Right atrium auricular region (tissue), 2 donors: ENCODE data around the gene OR2A25. TPM values are rescaled to one million over a fixed set of nuclear protein-coding genes. Genes with fewer than 3 reads are reported as not detected.

Experiments used
- DNase-seq: peaks from one replicate; pipeline ENCODE4 v3.0.0-alpha.2; 2019; ENCODE audit warnings: low spot score
- H3K27ac ChIP-seq, 2 donors: fragments of 200-600 bp; sonication (generic); 1 replicate in 1 of 2; 2 replicates in 1 of 2; pipeline ENCODE4 v1.5.1; 2016 to 2019
- H3K27me3 ChIP-seq, 2 donors: fragments of 200-600 bp; sonication (generic); one replicate each; pipeline versions ENCODE4 v1.5.1 to v1.6.0; 2017 to 2019
- H3K36me3 ChIP-seq: fragments of 200-600 bp; sonication (generic); one replicate; pipeline ENCODE4 v1.5.1; 2016
- H3K4me1 ChIP-seq, 2 donors: fragments of 200-600 bp; sonication (generic); one replicate each; pipeline versions ENCODE4 v1.5.1 to v1.6.0; 2017 to 2019
- H3K4me3 ChIP-seq, 2 donors: fragments of 200-600 bp; sonication (generic); 1 replicate in 1 of 2; 2 replicates in 1 of 2; pipeline ENCODE4 v1.5.1; 2017 to 2019; ENCODE audit warnings: mild to moderate bottlenecking in 1 of 2, moderate library complexity in 1 of 2
- H3K9me3 ChIP-seq, 2 donors: fragments of 200-600 bp; sonication (generic); one replicate each; pipeline ENCODE4 v1.5.1; 2019
- total RNA-seq, 2 donors: library from RNA; depleted of rRNA; stranded (reverse); fragments of >200 nt; gene quantifications; one replicate each; pipeline ENCODE4 v1.1.0, GENCODE V29; 2016
- TF ChIP-seq, protein P1 (sequence below), 2 donors: fragments of 200-600 bp; sonication (generic); IDR thresholded peaks; one replicate each; pipeline ENCODE4 v1.5.1; 2019; ENCODE audit warnings: antibody characterized with exemption in 2 of 2

Gene OR2A25
- total RNA-seq, 2 donors from 2014 or later, result not detected

DNA sequence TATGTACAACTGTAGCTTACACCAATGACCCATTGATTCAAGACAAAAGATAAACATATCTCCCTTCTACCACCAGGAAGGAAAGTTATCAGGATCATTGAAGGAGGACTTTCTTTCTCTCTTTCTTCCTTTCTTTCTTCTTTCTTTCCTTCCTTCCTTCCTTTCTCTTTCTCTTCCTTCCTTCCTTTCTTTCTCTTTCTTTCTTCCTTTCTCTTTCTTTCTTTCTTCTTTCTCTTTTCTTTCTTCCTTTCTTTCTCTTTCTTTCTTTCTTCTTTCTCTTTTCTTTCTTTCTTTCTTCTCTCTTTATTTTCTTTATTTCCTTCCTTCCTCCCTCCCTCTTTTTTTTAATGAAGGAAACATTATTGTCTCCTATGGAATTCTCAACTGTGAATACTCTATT is 29.2 kb downstream of the OR2A25 start:
- no peaks in the 10 kb centered on the region for H3K9me3 ChIP-seq
- TF ChIP-seq, protein P1, sequence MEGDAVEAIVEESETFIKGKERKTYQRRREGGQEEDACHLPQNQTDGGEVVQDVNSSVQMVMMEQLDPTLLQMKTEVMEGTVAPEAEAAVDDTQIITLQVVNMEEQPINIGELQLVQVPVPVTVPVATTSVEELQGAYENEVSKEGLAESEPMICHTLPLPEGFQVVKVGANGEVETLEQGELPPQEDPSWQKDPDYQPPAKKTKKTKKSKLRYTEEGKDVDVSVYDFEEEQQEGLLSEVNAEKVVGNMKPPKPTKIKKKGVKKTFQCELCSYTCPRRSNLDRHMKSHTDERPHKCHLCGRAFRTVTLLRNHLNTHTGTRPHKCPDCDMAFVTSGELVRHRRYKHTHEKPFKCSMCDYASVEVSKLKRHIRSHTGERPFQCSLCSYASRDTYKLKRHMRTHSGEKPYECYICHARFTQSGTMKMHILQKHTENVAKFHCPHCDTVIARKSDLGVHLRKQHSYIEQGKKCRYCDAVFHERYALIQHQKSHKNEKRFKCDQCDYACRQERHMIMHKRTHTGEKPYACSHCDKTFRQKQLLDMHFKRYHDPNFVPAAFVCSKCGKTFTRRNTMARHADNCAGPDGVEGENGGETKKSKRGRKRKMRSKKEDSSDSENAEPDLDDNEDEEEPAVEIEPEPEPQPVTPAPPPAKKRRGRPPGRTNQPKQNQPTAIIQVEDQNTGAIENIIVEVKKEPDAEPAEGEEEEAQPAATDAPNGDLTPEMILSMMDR (IDR thresholded peaks at IDR 0.05), result no peak

GRCh38 chr7:144100607-144101006 is 31.0 kb downstream of the OR2A25 start:
- Histone ChIP-seq H3K4me3 (no peak overlapping the region), H3K4me1 (no peaks in the 10 kb centered on the region), H3K27ac (no peak overlapping the region), H3K27me3 (no peaks in the 10 kb centered on the region), H3K9me3 (no peaks in the 10 kb centered on the region), H3K36me3 (no peaks in the 10 kb centered on the region)
- TF ChIP-seq, protein P1 (IDR thresholded peaks at IDR 0.05), result no peak
- DNase-seq, result no peak

More for the DNA sequence above, 29.2 kb downstream of the OR2A25 start:
- Histone ChIP-seq H3K4me1 (no peaks in the 10 kb centered on the region), H3K27me3 (no peaks in the 10 kb centered on the region), H3K27ac (no peak overlapping the region), H3K36me3 (no peaks in the 10 kb centered on the region), H3K4me3 (no peak overlapping the region)
- no peak for DNase-seq

- TF ChIP-seq, protein P1 (IDR thresholded peaks at IDR 0.05), result no peak
- no peak overlapping the region for H3K4me3 ChIP-seq
- H3K27me3 ChIP-seq, result no peaks in the 10 kb centered on the region
Measured at GRCh38 chr7:144102041-144102440, 32.4 kb downstream of the OR2A25 start.

GRCh38 chr7:144105211-144105610 is 35.6 kb downstream of the OR2A25 start:
- H3K4me3 ChIP-seq, result no peak overlapping the region
- no peaks in the 10 kb centered on the region for H3K36me3 ChIP-seq
- H3K27me3 ChIP-seq, result no peaks in the 10 kb centered on the region
- no peak for DNase-seq
- no peak overlapping the region for H3K27ac ChIP-seq
- no peaks in the 10 kb centered on the region for H3K9me3 ChIP-seq
- H3K4me1 ChIP-seq, result no peaks in the 10 kb centered on the region
- TF ChIP-seq, protein P1 (IDR thresholded peaks at IDR 0.05), result no peak

More at GRCh38 chr7:144102041-144102440, 32.4 kb downstream of the OR2A25 start:
- no peak for DNase-seq
- Histone ChIP-seq H3K27ac (no peak overlapping the region), H3K4me1 (no peaks in the 10 kb centered on the region), H3K36me3 (no peaks in the 10 kb centered on the region), H3K9me3 (no peaks in the 10 kb centered on the region)

- no peak within 1 kb of the TSS for H3K27ac ChIP-seq
Measured at GRCh38 chr7:144109283-144109682, 39.7 kb downstream of the OR2A25 start, which contains the start of gene OR2A2. Gene OR2A2, plus strand, starts transcription at chr7:144109583. Its CDS starts 0 bp downstream, at chr7:144109583.

More at GRCh38 chr7:144109283-144109682, 39.7 kb downstream of the OR2A25 start, which contains the start of gene OR2A2:
- Histone ChIP-seq H3K9me3 (no peaks in the 10 kb centered on the region), H3K36me3 (no peaks in the 10 kb centered on the region), H3K4me1 (no peaks in the 10 kb centered on the region), H3K27me3 (no peaks in the 10 kb centered on the region), H3K4me3 (no peak within 1 kb of the TSS)
- TF ChIP-seq, protein P1 (IDR thresholded peaks at IDR 0.05), result no peak
- DNase-seq, result no peak
